Duodenal mucosa (tissue), 2 donors: ENCODE measurements around the gene TNFRSF18.

Experiments
- H3K27ac ChIP-seq: one replicate; pipeline ENCODE4 v1.7.0; 2013; ENCODE audit warnings: low read depth, low read length
- H3K27me3 ChIP-seq, 2 donors: one replicate each; pipeline ENCODE4 v1.7.0; 2013; ENCODE audit warnings: low read length in 2 of 2, control low read depth in 1 of 2; ENCODE audit not compliant: insufficient read depth in 2 of 2, control insufficient read depth in 1 of 2
- H3K36me3 ChIP-seq, 2 donors: one replicate each; pipeline ENCODE4 v1.7.0; 2013; ENCODE audit warnings: low read length in 2 of 2, control low read depth in 1 of 2; ENCODE audit not compliant: insufficient read depth in 2 of 2, control insufficient read depth in 1 of 2
- H3K4me1 ChIP-seq, 2 donors: one replicate each; pipeline ENCODE4 v1.7.0; 2013; ENCODE audit warnings: low read length in 2 of 2, control low read depth in 1 of 2; ENCODE audit not compliant: insufficient read depth in 2 of 2, control insufficient read depth in 1 of 2
- H3K4me3 ChIP-seq, 2 donors: one replicate each; pipeline ENCODE4 v1.7.0; 2013; ENCODE audit warnings: low read length in 2 of 2, low read depth in 1 of 2
- H3K9ac ChIP-seq, 2 donors: one replicate each; pipeline ENCODE4 v1.7.0; 2013; ENCODE audit warnings: low read length in 2 of 2, low read depth in 1 of 2
- H3K9me3 ChIP-seq, 2 donors: one replicate each; pipeline ENCODE4 v1.7.0; 2013; ENCODE audit warnings: low read length in 2 of 2, control low read depth in 1 of 2; ENCODE audit not compliant: control insufficient read depth in 1 of 2

Gene TNFRSF18

GRCh38 chr1:1240822-1241587 is 34.6 kb upstream of the TNFRSF18 start:
- Histone ChIP-seq H3K4me1 (peaks cover 7 to 19% of the 10 kb centered on the region in 2 donors), H3K9ac (no peak overlapping the region), H3K4me3 (no peak overlapping the region), H3K36me3 (no peaks in the 10 kb centered on the region), H3K27me3 (peaks cover 27 to 37% of the 10 kb centered on the region in 2 donors), H3K27ac (no peak overlapping the region), H3K9me3 (no peaks in the 10 kb centered on the region)

GRCh38 chr1:1240348-1240732 is 33.9 kb upstream of the TNFRSF18 start:
- Histone ChIP-seq H3K4me1 (peaks cover 7 to 19% of the 10 kb centered on the region in 2 donors), H3K4me3 (no peak overlapping the region), H3K9me3 (no peaks in the 10 kb centered on the region), H3K36me3 (no peaks in the 10 kb centered on the region), H3K9ac (no peak overlapping the region), H3K27ac (no peak overlapping the region), H3K27me3 (peaks cover 27 to 30% of the 10 kb centered on the region in 2 donors)

GRCh38 chr1:1239614-1240347 is 33.4 kb upstream of the TNFRSF18 start:
- H3K9ac ChIP-seq = no peak overlapping the region
- peaks cover 0 to under 1% of the 10 kb centered on the region in 2 donors for H3K36me3 ChIP-seq
- peaks cover 7 to 19% of the 10 kb centered on the region in 2 donors for H3K4me1 ChIP-seq
- no peak overlapping the region for H3K4me3 ChIP-seq
- H3K9me3 ChIP-seq = no peaks in the 10 kb centered on the region
- H3K27me3 ChIP-seq = peaks cover 27 to 30% of the 10 kb centered on the region in 2 donors
- no peak overlapping the region for H3K27ac ChIP-seq

- H3K36me3 ChIP-seq = peaks cover 0 to 4% of the 10 kb centered on the region in 2 donors
- H3K4me1 ChIP-seq = peaks cover 7 to 19% of the 10 kb centered on the region in 2 donors
- no peak overlapping the region for H3K4me3 ChIP-seq
Observed at GRCh38 chr1:1239227-1239613, 32.8 kb upstream of the TNFRSF18 start.

GRCh38 chr1:1238702-1239178 is 32.3 kb upstream of the TNFRSF18 start:
- H3K36me3 ChIP-seq = peaks cover 0 to 4% of the 10 kb centered on the region in 2 donors
- peaks cover 7 to 19% of the 10 kb centered on the region in 2 donors for H3K4me1 ChIP-seq
- no peaks in the 10 kb centered on the region for H3K9me3 ChIP-seq
- H3K27me3 ChIP-seq = peaks cover 27 to 30% of the 10 kb centered on the region in 2 donors
- no peak overlapping the region for H3K9ac ChIP-seq
- H3K27ac ChIP-seq = no peak overlapping the region
- no peak overlapping the region for H3K4me3 ChIP-seq

More at GRCh38 chr1:1239227-1239613, 32.8 kb upstream of the TNFRSF18 start:
- Histone ChIP-seq H3K9ac (no peak overlapping the region), H3K27me3 (peaks cover 27 to 30% of the 10 kb centered on the region in 2 donors), H3K27ac (no peak overlapping the region), H3K9me3 (no peaks in the 10 kb centered on the region)

- peaks cover 27 to 30% of the 10 kb centered on the region in 2 donors for H3K27me3 ChIP-seq
- H3K36me3 ChIP-seq = peaks cover 0 to 4% of the 10 kb centered on the region in 2 donors
Observed at GRCh38 chr1:1237874-1238701, 31.7 kb upstream of the TNFRSF18 start.

GRCh38 chr1:1236945-1237873 is 30.8 kb upstream of the TNFRSF18 start:
- H3K4me3 ChIP-seq = no peak overlapping the region
- no peaks in the 10 kb centered on the region for H3K9me3 ChIP-seq
- H3K4me1 ChIP-seq = peaks cover 7 to 23% of the 10 kb centered on the region in 2 donors
- H3K27me3 ChIP-seq = peaks cover 27 to 30% of the 10 kb centered on the region in 2 donors
- H3K9ac ChIP-seq = no peak overlapping the region
- peaks cover 0 to 4% of the 10 kb centered on the region in 2 donors for H3K36me3 ChIP-seq
- H3K27ac ChIP-seq = no peak overlapping the region

More at GRCh38 chr1:1237874-1238701, 31.7 kb upstream of the TNFRSF18 start:
- no peak overlapping the region for H3K27ac ChIP-seq
- H3K9me3 ChIP-seq = no peaks in the 10 kb centered on the region
- no peak overlapping the region for H3K4me3 ChIP-seq
- no peak overlapping the region for H3K9ac ChIP-seq
- peaks cover 7 to 19% of the 10 kb centered on the region in 2 donors for H3K4me1 ChIP-seq

GRCh38 chr1:1236176-1236763 is 29.9 kb upstream of the TNFRSF18 start:
- Histone ChIP-seq H3K27ac (no peak overlapping the region), H3K9ac (no peak overlapping the region), H3K4me3 (no peak overlapping the region), H3K27me3 (peaks cover 27 to 30% of the 10 kb centered on the region in 2 donors), H3K36me3 (peaks cover 0 to 4% of the 10 kb centered on the region in 2 donors), H3K9me3 (no peaks in the 10 kb centered on the region), H3K4me1 (peaks cover 7 to 23% of the 10 kb centered on the region in 2 donors)
